DMS 273 (cell line): ENCODE results near the gene ANAPC4.
"Not testable (repeated sequence)": the region's sequence is repeated elsewhere in the genome, so short reads cannot be mapped to it uniquely, and the experiment has no call there.

Experiments used
- DNase-seq: peaks from one replicate; lab custom pipeline; 2025; ENCODE audit not compliant: unreplicated experiment; lab: John Stamatoyannopoulos, UW

ANAPC4 gene, protein sequence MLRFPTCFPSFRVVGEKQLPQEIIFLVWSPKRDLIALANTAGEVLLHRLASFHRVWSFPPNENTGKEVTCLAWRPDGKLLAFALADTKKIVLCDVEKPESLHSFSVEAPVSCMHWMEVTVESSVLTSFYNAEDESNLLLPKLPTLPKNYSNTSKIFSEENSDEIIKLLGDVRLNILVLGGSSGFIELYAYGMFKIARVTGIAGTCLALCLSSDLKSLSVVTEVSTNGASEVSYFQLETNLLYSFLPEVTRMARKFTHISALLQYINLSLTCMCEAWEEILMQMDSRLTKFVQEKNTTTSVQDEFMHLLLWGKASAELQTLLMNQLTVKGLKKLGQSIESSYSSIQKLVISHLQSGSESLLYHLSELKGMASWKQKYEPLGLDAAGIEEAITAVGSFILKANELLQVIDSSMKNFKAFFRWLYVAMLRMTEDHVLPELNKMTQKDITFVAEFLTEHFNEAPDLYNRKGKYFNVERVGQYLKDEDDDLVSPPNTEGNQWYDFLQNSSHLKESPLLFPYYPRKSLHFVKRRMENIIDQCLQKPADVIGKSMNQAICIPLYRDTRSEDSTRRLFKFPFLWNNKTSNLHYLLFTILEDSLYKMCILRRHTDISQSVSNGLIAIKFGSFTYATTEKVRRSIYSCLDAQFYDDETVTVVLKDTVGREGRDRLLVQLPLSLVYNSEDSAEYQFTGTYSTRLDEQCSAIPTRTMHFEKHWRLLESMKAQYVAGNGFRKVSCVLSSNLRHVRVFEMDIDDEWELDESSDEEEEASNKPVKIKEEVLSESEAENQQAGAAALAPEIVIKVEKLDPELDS

DNA sequence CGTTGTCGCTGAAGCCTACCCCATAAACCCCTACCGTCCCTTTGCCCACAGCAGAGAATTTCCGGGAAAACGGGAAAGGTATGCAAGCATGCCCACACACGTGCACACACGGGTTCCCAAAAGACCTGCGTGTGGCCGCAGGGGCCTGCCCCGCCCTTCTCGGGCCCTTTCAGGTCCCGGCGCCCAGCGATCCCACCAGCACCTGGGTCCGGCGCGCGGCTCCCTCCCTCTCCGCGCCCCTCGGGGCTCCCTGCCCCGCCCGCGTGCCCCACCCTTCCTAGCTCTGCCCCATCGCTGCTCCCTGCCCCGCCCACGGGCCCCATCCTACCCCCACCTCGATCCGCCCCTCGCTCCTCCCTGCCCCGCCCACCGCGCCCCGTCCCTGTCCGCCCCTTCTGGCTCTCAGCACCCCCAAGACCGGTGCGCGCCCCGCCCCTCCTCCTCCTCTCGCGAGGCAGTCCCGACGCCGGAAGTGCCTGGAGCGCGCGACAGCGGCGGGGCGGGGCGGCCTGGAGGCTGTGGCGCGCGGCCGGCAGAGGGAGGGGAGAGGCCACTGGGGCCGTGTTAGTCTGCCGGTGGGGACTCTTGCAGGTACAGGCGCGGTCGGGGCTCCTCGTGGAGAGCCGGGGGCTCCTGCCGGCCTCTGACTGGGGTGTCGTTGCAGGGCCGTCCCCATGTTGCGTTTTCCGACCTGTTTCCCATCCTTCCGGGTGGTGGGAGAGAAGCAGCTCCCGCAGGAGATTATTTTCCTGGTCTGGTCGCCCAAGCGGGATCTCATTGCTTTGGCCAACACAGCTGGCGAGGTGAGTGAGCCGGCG is at the start of gene ANAPC4:
Gene ANAPC4, plus strand, starts transcription at position 510 of the 818 bp plus-strand sequence. Its CDS starts 165 bp downstream, at position 675.
- peak; percentile 95 for DNase-seq

DNA sequence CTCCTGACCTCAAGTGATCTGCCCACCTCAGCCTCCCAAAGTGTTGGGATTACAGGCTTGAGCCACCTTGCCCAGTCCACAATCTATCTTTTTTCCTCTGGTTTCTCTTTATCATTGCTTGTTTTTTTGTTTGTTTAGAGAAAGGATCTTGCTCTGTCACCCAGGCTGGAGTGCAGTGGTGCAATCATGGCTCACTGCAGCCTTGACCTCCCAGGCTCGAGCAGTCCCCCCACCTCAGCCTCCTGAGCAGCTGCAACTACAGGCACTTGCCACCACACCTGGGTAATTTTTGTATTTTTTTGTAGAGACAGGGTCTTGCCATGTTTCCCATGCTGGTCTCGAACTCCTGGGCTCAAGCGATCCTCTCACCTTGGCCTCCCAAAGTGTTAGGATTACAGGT is 48.6 kb upstream of the ANAPC4 start:
- DNase-seq = not testable (repeated sequence)

DNA sequence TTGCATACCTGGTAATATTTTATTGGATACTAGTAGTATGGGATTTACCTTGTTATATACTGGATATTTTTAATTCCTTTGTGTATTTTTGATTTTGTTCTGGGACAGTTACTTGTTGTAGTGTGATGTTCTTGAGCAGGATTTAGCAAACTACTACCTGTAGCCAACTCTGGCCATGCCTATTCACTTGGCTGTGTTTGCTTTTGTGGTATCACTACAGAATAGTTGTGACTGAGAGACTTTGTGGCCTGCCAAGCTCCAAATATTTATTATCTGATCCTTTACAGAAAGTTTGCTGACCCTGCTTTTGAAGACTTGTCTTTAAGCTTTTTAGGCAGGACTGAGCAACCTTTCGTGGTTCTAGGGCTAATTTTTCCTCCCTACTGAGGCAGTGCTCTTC is 46.7 kb upstream of the ANAPC4 start:
- DNase-seq = no peak

DNA sequence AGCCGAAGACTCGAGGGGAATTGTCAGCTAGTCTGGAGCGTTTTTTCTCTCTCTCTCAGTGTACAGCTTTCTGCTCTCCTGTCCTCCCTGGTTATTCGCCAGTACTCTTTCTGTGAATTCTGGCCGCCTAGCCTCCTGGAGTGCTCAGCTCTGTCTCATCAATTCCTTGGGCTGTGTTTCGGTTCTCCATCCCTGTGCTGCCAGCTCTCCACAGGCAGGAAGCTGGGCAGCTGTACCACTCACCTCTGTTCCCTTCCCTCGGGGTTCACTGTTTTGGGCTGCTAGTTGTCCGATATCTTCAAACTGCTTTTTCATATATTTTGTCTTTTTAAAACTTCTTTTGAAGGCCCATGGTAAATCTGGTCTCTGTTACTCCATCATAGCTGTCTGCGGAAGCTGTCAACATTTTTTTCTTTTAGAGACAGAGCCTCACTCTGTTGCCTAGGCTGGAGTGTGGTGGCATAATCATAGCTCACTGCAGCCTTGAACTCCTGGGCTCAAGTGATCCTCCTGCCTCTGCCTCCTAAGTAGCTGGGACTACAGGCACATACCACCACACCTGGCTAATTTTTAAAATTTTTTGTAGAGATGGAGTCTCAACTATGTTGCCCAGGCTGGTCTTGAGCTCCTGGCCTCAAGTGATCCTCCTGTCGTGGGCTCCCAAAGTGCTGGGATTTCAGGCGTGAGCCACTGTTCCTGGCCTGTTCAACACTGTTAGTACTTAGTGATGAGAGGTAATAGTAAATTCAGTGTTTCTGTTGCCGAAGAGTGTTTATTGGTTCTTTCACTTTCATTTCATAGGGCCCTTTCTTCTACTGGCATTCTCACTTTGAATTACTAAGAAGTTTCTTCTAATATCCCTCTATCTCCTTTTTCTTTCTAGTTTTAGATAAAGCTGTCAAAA is 45.9 kb upstream of the ANAPC4 start:
- no peak for DNase-seq

DNA sequence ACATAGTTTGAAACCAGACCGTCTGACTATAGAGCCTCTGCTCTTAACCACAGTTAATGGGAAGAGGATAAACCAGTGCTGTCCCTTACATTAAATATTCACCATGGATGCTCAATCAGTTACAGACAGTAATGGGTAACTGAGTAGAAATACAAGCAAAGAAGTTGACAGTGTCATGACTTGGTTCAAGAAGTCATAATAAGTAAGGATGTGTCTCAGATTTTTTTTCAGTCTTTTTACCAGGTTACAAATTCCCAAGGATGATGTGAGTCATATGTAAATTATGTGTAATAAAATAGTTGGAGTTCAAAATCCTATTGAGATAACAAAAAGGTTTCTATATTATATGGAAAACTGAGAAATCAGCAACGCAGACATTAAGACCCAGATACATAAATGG is 33.4 kb upstream of the ANAPC4 start:
- no peak for DNase-seq

DNA sequence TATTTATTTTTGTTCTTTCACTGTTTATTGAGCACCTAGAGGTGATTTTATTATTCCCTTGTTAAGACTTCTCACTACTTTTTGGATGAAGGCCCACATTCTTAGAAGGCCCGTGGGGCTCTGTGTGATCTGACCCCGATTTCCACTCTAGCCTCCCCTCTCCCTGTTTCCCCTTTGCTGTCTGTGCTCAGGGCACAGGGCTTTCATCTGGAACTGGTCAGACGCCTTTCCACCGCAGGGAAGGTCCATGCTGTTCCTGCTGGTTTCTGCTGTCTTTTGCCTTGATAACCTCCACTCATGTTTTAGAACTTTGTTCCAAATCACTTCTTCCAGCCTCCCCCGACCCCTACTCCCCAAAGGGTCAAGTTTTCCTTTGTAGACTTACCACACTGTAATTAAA is 31.3 kb upstream of the ANAPC4 start:
- no peak for DNase-seq

DNA sequence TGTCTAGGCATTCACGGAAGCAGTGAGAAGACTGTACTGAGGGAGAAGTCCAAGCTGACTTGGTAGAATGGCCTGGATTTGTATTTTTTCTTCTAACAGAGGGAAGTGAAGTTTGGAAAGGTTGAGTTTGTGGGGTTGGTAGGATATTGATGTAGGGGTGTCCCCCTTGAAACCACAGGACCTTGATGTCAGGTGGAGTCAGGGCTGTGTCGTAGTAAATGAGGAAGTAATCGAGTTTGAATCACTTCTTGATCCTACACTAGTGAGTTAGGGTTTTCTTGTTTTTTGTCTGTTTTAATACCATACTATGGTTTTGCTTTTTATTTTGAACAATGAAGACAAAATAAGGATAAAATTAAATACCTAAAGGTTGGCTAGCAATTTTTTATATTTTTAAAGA is 30.1 kb upstream of the ANAPC4 start:
- DNase-seq = no peak

DNA sequence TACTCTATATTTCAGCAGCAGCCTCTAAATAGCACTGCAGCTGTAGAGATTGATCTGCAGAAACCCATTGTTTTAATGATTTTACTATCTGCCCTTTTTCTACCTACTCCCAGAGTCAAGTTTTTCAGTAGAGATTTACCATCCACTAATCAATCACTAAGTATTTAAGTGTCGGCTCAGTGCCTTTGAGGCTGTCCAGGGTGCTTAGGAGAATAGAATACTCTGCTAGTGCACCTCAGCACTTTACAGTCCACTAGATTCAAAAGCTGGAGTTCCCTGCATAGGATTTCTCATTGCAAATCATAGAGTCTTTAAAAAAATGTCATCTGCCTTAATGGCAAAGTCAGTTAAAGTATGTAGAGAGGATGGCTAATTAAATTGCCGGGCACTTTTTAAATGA is 29.6 kb upstream of the ANAPC4 start:
- no peak for DNase-seq

DNA sequence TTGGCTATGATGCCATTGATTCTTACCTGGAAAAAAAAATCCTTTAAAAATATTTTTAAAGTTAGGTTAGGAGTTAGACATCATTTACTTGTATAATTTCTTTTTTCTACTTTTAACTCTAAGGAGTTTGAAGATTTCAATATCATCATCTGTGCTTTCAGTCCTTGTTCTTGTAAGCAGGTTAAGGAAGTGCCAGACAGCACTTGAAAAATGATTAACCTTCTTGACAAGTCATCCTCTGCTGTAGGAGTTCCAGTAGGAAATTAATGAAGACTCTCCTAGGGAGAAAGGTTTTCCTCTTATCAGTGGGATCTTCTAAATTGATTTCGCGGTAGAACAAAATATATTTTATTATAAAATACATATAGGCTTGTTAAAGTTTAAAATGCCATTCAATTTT is 29.1 kb upstream of the ANAPC4 start:
- no peak for DNase-seq

DNA sequence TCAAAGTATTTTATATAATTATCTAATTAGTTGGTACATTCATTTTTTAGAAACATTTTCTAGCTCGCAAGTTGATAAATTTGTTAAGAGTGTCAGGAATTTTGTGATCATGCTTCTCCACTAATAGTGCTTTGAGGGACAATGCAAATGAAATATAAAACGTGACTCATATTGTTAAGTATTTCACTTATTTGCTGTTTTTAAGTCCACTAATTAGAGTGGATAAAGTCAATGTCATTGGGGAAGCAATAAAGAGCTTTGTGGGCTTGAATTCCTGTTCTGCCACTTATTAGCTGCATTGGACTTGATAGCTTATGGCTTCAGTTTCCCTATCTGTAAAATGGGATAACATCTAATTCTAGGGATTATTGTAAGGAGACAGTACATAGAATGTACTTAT is 26.5 kb upstream of the ANAPC4 start:
- DNase-seq = no peak

DNA sequence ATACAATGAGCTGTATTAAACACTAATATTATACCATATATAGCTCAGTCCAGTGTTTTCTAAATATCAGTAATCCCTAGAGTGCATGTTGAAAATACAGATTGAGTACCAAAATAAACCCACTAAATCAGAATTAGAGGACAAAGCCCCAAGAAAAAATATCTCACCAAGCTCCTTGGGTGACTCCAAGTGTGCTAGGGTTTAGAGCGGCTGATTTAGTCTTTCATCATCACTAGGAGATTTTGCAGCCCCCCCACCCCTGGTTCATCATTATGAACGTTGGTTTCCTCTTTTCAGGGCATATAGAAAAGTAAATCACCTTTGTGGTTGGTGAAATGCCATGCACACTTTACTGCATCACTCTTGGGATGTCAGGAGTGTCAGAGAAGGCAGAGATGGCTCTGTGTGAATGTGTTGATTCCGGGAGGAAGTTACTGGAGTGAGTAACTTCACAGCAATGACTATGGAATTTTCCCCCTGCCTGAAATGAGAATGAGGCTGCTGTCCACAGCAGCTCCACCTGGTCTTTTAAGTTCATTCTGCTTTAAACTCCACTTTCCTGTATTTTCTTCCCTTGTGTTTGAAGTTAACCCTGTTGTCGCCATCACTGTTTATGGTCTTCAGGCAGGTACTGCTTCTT is 25.2 kb upstream of the ANAPC4 start:
- DNase-seq = no peak

DNA sequence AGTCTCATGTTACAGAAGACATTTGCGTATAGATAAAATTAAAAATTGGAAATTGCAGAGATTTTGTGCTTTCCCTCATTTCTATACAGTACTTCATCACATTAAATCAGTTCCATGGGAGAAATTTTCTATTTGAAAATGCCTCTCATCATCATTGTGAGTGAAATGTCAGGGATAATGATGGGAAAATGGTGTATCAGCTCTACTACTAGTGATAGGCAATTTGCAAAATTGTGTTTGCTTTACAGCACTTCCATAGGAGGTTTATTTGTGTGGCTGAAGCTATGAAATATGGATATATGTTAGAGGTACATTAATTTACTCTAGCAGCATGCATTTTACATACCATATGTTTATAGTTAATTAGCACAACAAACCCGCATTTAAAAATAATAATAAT is 21.0 kb upstream of the ANAPC4 start:
- DNase-seq = no peak

DNA sequence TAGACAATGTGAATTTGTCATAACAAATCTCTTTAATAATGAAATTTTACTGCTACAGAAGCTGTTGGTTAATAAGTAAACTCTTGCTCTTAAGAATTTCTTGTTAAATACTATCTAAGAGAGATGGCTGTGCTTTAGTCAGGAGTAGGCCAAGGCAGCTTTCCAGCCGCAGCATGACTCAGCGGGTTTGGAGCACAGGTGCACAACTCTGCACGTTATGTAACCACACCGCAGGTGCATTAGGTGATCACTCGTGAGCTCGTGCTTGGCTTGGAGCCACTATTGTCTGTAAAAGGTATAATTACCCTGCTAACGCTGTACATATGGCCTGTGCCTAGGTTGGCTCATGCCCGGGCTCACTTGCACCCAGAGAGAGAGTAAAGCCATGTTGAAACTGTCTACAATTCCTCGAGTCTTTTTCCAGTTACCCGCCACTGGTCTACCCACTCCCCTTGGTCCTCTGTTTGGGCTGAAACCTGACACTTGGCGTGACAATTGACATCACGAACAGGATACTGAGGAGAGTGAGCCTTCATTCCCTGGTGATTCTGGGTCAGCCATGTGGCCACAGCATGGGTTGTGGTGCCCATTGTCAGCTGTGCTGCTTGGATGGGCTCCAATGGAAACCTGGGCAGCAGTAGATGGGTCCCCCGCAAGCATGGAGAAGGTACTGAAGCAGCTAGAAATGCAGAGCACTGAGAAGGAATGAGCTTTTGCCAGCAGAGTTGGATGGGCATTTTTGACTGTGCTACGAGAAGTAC is 18.4 kb upstream of the ANAPC4 start:
- DNase-seq = peak; percentile 4

DNA sequence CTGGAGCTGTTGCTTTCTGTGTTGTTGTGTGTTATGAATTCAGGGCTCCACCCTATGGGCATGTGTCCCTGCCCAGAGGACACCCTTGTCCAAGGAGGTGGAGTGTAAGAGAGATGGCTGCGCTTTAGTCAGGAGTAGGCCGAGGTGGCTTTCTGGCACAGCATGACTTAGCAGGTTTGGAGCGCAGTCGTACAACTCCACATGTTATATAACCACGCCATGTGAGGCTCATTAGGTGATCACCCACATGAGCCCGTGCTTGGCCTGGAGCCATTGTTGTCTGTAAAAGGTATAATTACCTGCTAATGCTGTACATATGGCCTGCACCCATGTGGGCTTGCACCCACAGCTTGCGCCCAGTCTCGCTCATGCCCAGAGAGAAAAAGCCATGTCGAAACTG is 15.8 kb upstream of the ANAPC4 start:
- no peak for DNase-seq

DNA sequence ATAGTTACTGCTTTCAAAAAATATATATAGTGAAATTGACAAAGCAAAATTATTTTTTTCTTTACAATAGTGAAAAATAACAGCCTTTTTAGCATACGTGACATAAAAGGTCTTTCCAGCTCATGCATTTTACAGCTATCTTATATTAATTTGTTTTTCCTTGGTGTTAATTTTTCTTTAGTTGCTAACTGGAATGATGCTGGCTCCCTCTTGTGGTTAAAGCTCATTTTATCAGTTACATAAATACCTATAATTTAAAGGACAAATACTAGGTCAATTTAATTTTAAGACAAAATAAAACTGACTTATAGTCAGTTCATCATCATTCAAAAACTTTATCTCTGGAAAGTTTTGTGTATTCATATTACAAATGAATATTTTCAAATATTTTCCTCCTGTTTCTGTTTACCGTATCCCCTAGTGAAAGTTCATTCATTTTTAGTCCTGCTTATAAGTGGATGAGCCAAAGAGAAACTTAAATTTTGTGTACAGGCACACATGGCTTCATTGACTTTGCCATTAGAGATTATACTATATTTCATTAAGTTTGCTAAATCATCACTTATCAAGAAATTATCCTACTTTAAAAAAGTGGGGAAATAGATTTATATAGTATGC is 9.9 kb upstream of the ANAPC4 start:
- DNase-seq = peak; percentile 58

DNA sequence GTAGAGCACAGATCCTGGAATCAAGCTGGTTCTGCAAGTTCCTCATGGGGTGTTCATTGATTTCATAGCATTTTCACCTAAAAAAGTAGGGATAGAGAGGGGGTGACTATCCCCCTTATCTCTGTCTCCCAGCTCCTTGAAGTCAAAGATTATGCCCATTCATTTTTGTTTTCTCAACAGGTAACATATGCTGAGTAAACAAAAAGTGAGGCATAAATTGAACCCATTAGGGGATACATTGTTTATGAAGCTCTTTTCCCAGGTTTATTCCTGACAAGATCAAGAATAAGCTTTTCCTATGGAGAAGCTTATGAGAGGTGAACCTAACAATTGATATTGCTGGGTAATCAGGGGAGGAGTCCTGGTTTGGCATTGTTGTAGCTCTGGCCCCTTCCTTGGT is 9.2 kb upstream of the ANAPC4 start:
- no peak for DNase-seq

DNA sequence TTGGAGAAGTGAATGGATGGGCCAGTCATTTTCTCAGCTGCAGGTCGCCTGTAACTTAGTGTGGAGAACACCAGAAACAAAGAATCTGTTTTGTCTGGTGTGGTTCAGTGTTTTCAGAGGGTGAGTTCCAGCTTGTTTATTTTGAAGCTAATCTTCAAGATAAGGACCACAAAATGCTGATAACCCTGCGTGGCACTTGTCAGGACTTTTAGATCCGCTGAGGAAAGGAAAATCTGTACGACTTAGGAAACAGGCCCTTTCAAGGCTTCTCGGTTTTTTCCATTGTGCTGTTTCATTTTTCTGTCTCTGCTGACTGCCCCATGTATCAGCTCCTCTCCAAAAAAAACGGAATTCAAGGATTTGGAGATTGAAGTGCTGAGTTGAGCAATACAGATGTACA is 8.7 kb upstream of the ANAPC4 start:
- DNase-seq = no peak

DNA sequence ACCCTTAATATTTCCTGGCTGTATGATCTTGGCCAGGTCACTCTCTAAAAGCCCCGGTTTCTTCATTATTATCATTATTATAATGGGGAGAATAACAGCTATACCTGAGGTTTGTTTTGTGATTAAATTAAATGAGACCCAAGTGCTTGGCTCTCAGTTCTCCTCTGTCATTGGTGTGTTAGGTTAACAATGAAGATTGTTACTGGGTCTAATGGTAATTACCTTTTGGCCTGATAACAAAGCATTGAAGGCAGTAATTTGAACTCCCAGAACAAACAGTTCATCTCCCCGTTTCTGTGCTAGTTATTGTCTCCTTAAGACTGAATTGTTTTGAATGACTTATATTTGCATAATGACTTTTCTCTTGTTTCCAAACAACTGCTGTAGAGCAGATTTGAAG is 6.8 kb upstream of the ANAPC4 start:
- DNase-seq = no peak

DNA sequence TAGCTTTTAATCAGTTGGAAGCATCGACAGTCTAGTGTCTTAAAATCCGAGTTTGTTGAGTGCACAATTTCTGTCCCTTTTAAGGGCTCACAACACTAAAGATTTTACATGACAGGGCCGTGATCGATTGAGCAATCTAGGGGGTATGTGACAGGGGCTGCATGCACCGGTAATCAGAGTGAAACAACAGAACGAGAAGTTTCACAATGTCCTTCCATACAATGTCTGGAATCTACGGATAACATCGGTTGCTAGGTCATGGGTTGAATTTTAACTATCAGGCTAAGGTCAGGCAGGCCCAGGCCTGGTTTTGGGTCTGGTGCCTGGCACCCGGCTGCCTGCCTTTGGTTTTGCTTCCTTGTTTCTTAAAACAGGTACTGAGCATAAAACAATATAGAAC is 4.5 kb upstream of the ANAPC4 start:
- DNase-seq = not testable (repeated sequence)
